OCI-LY3 (cell line): ENCODE data around the gene GNG13.

ENCODE experiments used
- EZH2phosphoT487 ChIP-seq: fragments of 200-600 bp; shearing (Covaris generic); IDR thresholded peaks from 2 replicates; pipeline ENCODE4 v1.6.1; 2018; ENCODE audit warnings: antibody characterized with exemption, mixed run types, low read depth
- TF ChIP-seq, protein P1 (sequence below): fragments of 200-600, 300-600 bp; sonication (generic); IDR thresholded peaks from 2 replicates; pipeline ENCODE4 v1.5.1; 2014; ENCODE audit warnings: antibody characterized with exemption, low read length, low read depth

- TF ChIP-seq, protein P1, sequence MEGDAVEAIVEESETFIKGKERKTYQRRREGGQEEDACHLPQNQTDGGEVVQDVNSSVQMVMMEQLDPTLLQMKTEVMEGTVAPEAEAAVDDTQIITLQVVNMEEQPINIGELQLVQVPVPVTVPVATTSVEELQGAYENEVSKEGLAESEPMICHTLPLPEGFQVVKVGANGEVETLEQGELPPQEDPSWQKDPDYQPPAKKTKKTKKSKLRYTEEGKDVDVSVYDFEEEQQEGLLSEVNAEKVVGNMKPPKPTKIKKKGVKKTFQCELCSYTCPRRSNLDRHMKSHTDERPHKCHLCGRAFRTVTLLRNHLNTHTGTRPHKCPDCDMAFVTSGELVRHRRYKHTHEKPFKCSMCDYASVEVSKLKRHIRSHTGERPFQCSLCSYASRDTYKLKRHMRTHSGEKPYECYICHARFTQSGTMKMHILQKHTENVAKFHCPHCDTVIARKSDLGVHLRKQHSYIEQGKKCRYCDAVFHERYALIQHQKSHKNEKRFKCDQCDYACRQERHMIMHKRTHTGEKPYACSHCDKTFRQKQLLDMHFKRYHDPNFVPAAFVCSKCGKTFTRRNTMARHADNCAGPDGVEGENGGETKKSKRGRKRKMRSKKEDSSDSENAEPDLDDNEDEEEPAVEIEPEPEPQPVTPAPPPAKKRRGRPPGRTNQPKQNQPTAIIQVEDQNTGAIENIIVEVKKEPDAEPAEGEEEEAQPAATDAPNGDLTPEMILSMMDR: no peak
- TF ChIP-seq EZH2phosphoT487: no peak
These were observed 36.3 kb downstream of the GNG13 start for GRCh38 chr16:764184-764750.
